GM10248 (cell line): ENCODE data around the gene FAM117A.

ENCODE experiments used
- CTCF ChIA-PET: fragments of 300-600 bp; sonication (Branson Sonifier 250); formaldehyde crosslinking; extraction: SDS; loops from one replicate; lab custom pipeline; 2021; ENCODE audit warnings: antibody characterized with exemption; lab: Yijun Ruan, JAX
- POLR2A ChIA-PET: fragments of 350-650 bp; sonication (Branson Sonifier 250); formaldehyde crosslinking; extraction: SDS; loops from one replicate; lab custom pipeline; 2020; ENCODE audit warnings: antibody characterized with exemption; lab: Yijun Ruan, JAX
- DNase-seq: peaks from one replicate; pipeline ENCODE4 v3.0.0; 2012; ENCODE audit errors: extremely low spot score
- TF ChIP-seq, protein P1 (sequence below): IDR thresholded peaks from 2 replicates; pipeline ENCODE4 v1.5.1; 2012; ENCODE audit warnings: mild to moderate bottlenecking, low read depth; ENCODE audit errors: extremely low read depth, missing control alignments, control extremely low read depth

FAM117A gene

DNA sequence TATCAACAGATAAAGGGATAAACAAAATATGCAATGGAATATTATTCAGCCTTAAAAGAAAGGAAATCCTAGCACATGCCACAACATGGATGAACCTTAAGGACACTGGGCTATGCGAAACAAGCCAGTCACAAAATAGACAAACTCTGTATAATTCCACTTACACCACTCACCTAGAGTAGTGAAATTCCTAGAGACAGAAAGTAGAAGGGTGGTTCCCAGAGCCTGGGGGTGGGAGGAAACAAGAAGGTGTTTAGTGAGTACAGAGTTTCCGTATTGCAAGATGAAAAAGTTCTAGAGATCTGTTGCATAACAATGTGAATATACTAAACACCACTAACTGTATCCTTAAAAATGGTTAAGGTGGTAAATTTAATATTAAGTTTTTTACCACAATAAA is 96.1 kb downstream of the FAM117A start:
- ChIA-PET POLR2A (no interaction called here), CTCF (no interaction called here)
- TF ChIP-seq, protein P1, sequence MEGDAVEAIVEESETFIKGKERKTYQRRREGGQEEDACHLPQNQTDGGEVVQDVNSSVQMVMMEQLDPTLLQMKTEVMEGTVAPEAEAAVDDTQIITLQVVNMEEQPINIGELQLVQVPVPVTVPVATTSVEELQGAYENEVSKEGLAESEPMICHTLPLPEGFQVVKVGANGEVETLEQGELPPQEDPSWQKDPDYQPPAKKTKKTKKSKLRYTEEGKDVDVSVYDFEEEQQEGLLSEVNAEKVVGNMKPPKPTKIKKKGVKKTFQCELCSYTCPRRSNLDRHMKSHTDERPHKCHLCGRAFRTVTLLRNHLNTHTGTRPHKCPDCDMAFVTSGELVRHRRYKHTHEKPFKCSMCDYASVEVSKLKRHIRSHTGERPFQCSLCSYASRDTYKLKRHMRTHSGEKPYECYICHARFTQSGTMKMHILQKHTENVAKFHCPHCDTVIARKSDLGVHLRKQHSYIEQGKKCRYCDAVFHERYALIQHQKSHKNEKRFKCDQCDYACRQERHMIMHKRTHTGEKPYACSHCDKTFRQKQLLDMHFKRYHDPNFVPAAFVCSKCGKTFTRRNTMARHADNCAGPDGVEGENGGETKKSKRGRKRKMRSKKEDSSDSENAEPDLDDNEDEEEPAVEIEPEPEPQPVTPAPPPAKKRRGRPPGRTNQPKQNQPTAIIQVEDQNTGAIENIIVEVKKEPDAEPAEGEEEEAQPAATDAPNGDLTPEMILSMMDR: no peak
- no peak for DNase-seq

DNA sequence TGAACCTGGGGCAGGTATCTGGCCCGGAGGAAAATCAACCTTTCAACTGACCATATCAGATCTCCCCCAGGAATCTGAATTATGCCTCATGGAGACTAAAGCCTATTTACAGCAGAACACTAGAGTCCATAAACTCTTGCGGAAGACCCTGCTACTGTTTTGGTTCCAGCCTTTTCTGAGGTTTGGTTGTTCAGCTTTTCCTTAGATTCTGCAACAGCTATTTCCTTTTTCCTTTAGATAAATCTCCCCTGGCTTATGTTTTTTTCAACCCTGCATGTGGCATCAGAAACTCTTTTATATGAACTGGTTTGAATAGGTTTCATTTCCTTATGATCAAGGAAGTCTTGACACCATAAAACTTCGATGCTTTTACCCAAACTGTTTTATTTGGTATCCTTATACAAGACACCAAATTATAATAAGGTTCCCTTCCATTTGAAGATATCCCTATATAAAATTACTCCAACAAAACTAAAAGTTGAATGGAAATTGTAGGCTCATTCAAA is 99.2 kb downstream of the FAM117A start:
- TF ChIP-seq, protein P1: no peak
- CTCF ChIA-PET: interaction anchor here (1.5 to 2.0 kb wide), 2 partner anchors 14 to 95 kb away, joined by 3 to 5 read pairs; no protein-coding TSS in a partner anchor
- POLR2A ChIA-PET: no interaction called here
- DNase-seq: no peak
